GM12878 (cell line): ENCODE data around the gene JADE2.

Experiments
- TAF1 ChIP-seq: IDR thresholded peaks from 2 replicates; pipeline ENCODE4 v1.6.1; 2011; ENCODE audit warnings: mild to moderate bottlenecking, low read depth, low read length, borderline replicate concordance
- TF ChIP-seq, protein P1 (sequence below), 3 experiments: IDR thresholded peaks in 2 of 3; conservative IDR thresholded peaks in 1 of 3; 2 replicates each; pipeline ENCODE4 v1.5.1; 2011; ENCODE audit warnings: low read depth in 3 of 3, low read length in 3 of 3, mild to moderate bottlenecking in 3 of 3, control low read depth in 2 of 3, moderate library complexity in 2 of 3, inconsistent platforms in 1 of 3, mixed read lengths in 1 of 3; ENCODE audit not compliant: control insufficient read depth in 2 of 3, insufficient read depth in 1 of 3; ENCODE audit errors: extremely low read depth in 1 of 3
- TF ChIP-seq, protein P2 (sequence below): IDR thresholded peaks from 2 replicates; pipeline ENCODE4 v1.6.1; 2012; ENCODE audit warnings: mild to moderate bottlenecking, low read depth, low read length

DNA sequence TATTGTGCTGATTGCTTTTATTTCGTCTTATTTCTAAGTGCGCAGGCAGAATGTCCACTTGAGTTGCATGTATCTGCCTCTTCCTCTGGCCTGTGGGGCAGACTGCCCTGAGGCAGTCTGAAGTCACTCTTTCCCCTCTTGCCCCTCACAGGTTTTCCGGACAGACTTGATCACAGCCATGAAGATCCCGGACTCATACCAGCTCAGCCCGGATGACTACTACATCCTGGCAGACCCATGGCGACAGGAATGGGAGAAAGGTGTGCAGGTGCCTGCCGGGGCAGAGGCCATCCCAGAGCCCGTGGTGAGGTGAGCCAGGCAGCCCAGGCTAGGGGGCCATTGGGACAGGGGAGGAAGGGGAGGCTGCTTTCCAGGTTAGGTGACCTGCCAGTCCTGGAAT is 26.4 kb downstream of the JADE2 start:
- TF ChIP-seq, protein P1, sequence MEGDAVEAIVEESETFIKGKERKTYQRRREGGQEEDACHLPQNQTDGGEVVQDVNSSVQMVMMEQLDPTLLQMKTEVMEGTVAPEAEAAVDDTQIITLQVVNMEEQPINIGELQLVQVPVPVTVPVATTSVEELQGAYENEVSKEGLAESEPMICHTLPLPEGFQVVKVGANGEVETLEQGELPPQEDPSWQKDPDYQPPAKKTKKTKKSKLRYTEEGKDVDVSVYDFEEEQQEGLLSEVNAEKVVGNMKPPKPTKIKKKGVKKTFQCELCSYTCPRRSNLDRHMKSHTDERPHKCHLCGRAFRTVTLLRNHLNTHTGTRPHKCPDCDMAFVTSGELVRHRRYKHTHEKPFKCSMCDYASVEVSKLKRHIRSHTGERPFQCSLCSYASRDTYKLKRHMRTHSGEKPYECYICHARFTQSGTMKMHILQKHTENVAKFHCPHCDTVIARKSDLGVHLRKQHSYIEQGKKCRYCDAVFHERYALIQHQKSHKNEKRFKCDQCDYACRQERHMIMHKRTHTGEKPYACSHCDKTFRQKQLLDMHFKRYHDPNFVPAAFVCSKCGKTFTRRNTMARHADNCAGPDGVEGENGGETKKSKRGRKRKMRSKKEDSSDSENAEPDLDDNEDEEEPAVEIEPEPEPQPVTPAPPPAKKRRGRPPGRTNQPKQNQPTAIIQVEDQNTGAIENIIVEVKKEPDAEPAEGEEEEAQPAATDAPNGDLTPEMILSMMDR (IDR thresholded peaks at IDR 0.05 in 2 of 3, conservative IDR thresholded peaks at IDR 0.05 in 1 of 3; ENCODE audit: control insufficient read depth in 2 of 3, extremely low read depth in 1 of 3, insufficient read depth in 1 of 3, low read depth in 3 of 3, low read length in 3 of 3): no peak
- TF ChIP-seq, protein P2, sequence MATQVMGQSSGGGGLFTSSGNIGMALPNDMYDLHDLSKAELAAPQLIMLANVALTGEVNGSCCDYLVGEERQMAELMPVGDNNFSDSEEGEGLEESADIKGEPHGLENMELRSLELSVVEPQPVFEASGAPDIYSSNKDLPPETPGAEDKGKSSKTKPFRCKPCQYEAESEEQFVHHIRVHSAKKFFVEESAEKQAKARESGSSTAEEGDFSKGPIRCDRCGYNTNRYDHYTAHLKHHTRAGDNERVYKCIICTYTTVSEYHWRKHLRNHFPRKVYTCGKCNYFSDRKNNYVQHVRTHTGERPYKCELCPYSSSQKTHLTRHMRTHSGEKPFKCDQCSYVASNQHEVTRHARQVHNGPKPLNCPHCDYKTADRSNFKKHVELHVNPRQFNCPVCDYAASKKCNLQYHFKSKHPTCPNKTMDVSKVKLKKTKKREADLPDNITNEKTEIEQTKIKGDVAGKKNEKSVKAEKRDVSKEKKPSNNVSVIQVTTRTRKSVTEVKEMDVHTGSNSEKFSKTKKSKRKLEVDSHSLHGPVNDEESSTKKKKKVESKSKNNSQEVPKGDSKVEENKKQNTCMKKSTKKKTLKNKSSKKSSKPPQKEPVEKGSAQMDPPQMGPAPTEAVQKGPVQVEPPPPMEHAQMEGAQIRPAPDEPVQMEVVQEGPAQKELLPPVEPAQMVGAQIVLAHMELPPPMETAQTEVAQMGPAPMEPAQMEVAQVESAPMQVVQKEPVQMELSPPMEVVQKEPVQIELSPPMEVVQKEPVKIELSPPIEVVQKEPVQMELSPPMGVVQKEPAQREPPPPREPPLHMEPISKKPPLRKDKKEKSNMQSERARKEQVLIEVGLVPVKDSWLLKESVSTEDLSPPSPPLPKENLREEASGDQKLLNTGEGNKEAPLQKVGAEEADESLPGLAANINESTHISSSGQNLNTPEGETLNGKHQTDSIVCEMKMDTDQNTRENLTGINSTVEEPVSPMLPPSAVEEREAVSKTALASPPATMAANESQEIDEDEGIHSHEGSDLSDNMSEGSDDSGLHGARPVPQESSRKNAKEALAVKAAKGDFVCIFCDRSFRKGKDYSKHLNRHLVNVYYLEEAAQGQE: no peak
- TF ChIP-seq TAF1: no peak
